OCI-LY1 (cell line): Measurements from ENCODE around the gene PSMD1.

Experiments used
- H2AFZ ChIP-seq: fragments of 200-600 bp; sonication (generic), shearing (Covaris generic); 2 replicates; pipeline ENCODE4 v1.6.0; 2014; ENCODE audit warnings: antibody characterized with exemption, mild to moderate bottlenecking, low read length
- H3F3A ChIP-seq: fragments of 200-600 bp; sonication (generic), shearing (Covaris generic); 2 replicates; pipeline ENCODE4 v1.6.0; 2014; ENCODE audit warnings: mild to moderate bottlenecking, antibody characterized with exemption, low read length, moderate library complexity; ENCODE audit not compliant: insufficient read depth
- H3K27ac ChIP-seq: fragments of 200-600 bp; sonication (generic); 2 replicates; pipeline ENCODE4 v1.5.1; 2014; ENCODE audit warnings: low read length, mixed run types, mild to moderate bottlenecking, low read depth; ENCODE audit not compliant: poor library complexity, severe bottlenecking
- H3K27me3 ChIP-seq: fragments of 200-600 bp; sonication (generic); 2 replicates; pipeline ENCODE4 v1.6.0; 2014; ENCODE audit warnings: antibody characterized with exemption, mild to moderate bottlenecking, low read length, moderate library complexity; ENCODE audit not compliant: insufficient read depth
- H3K36me3 ChIP-seq: fragments of 200-600 bp; sonication (generic); 2 replicates; pipeline ENCODE4 v1.6.1; 2014; ENCODE audit warnings: mild to moderate bottlenecking, antibody characterized with exemption, low read length, moderate library complexity, mixed read lengths; ENCODE audit not compliant: insufficient read depth
- H3K4me1 ChIP-seq: fragments of 200-600 bp; sonication (generic); 2 replicates; pipeline ENCODE4 v1.5.1; 2014; ENCODE audit warnings: mild to moderate bottlenecking, low read length, moderate library complexity; ENCODE audit not compliant: insufficient read depth, severe bottlenecking
- H3K4me2 ChIP-seq: fragments of 200-600 bp; sonication (generic), shearing (Covaris generic); 2 replicates; pipeline ENCODE4 v1.6.1; 2014; ENCODE audit warnings: low read length
- H3K4me3 ChIP-seq: fragments of 200-600 bp; sonication (generic); 2 replicates; pipeline ENCODE4 v1.5.1; 2014; ENCODE audit warnings: low read length, low read depth, mild to moderate bottlenecking, mixed read lengths; ENCODE audit not compliant: poor library complexity, severe bottlenecking
- H3K79me2 ChIP-seq: fragments of 200-600 bp; shearing (Covaris generic); 2 replicates; pipeline ENCODE4 v1.6.1; 2016; ENCODE audit warnings: mixed run types, low read length, mixed read lengths; ENCODE audit not compliant: insufficient read depth
- H3K9ac ChIP-seq: fragments of 200-600 bp; sonication (generic), shearing (Covaris generic); 2 replicates; pipeline ENCODE4 v1.6.1; 2014; ENCODE audit warnings: mild to moderate bottlenecking, low read length, mixed read lengths
- H3K9me2 ChIP-seq: fragments of 200-600 bp; sonication (generic), shearing (Covaris generic); 2 replicates; pipeline ENCODE4 v1.6.1; 2014; ENCODE audit warnings: low read depth, mild to moderate bottlenecking, low read length, mixed read lengths
- H3K9me3 ChIP-seq: fragments of 200-600 bp; shearing (Covaris generic); 2 replicates; pipeline ENCODE4 v1.6.1; 2014; ENCODE audit warnings: low read length, mixed read lengths
- H4K20me1 ChIP-seq: fragments of 200-600 bp; sonication (generic), shearing (Covaris generic); 2 replicates; pipeline ENCODE4 v1.6.0; 2016; ENCODE audit warnings: mild to moderate bottlenecking, low read length; ENCODE audit not compliant: insufficient read depth
- CTCF ChIP-seq: fragments of 200-600 bp; sonication (generic), shearing (Covaris generic); IDR thresholded peaks from 2 replicates; pipeline ENCODE4 v1.5.1; 2017; ENCODE audit warnings: mild to moderate bottlenecking, antibody characterized with exemption, low read length, moderate library complexity, mixed read lengths
- EZH2 ChIP-seq: fragments of 200-600 bp; sonication (generic), shearing (Covaris generic); IDR thresholded peaks from 2 replicates; pipeline ENCODE4 v1.8.0; 2017; ENCODE audit warnings: borderline replicate concordance, mixed run types, mild to moderate bottlenecking, antibody characterized with exemption, low read length, moderate library complexity, mixed read lengths

The PSMD1 gene

GRCh38 chr2:231100990-231101389 lies 44.3 kb downstream of the PSMD1 start:
- no peaks in the 10 kb centered on the region for H3K27me3 ChIP-seq
- no peak overlapping the region for H3K4me2 ChIP-seq
- peaks cover 67% of the 10 kb centered on the region for H3K36me3 ChIP-seq
- H3F3A ChIP-seq = 0 out of 2 replicates have a peak, but pooled peaks cover 5% of the 10 kb centered on the region
- no peak overlapping the region for H3K9ac ChIP-seq
- TF ChIP-seq EZH2 (no peak), CTCF (no peak)
- H3K9me3 ChIP-seq = peaks cover 5% of the 10 kb centered on the region
- H3K9me2 ChIP-seq = no peaks in the 10 kb centered on the region
- no peak overlapping the region for H3K27ac ChIP-seq
- no peak overlapping the region for H2AFZ ChIP-seq
- H3K4me1 ChIP-seq = no peaks in the 10 kb centered on the region
- H4K20me1 ChIP-seq = no peaks in the 10 kb centered on the region; the same call in 1 of the 2 replicates
- H3K4me3 ChIP-seq = no peak overlapping the region
- H3K79me2 ChIP-seq = no peaks in the 10 kb centered on the region; the same call in 1 of the 2 replicates

- Histone ChIP-seq H3F3A (0 out of 2 replicates have a peak, but pooled peaks cover 5% of the 10 kb centered on the region), H2AFZ (no peak overlapping the region), H3K27me3 (no peaks in the 10 kb centered on the region), H3K27ac (no peak overlapping the region), H3K9me3 (peaks cover 5% of the 10 kb centered on the region), H3K4me1 (no peaks in the 10 kb centered on the region), H3K79me2 (no peaks in the 10 kb centered on the region; the same call in 1 of the 2 replicates), H3K4me3 (no peak overlapping the region), H3K4me2 (no peak overlapping the region), H3K9me2 (no peaks in the 10 kb centered on the region), H4K20me1 (no peaks in the 10 kb centered on the region; the same call in 1 of the 2 replicates), H3K36me3 (peaks cover 66% of the 10 kb centered on the region), H3K9ac (no peak overlapping the region)
- TF ChIP-seq CTCF (no peak), EZH2 (no peak)
Observed at GRCh38 chr2:231102772-231103171, 46.1 kb downstream of the PSMD1 start.

GRCh38 chr2:231104115-231104713 lies 47.5 kb downstream of the PSMD1 start:
- H3K27me3 ChIP-seq = no peaks in the 10 kb centered on the region
- H3K79me2 ChIP-seq = no peaks in the 10 kb centered on the region; the same call in 1 of the 2 replicates
- TF ChIP-seq CTCF (peak; percentile 72), EZH2 (no peak)
- H3K9ac ChIP-seq = no peak overlapping the region
- H3K9me2 ChIP-seq = no peaks in the 10 kb centered on the region
- no peaks in the 10 kb centered on the region; the same call in 1 of the 2 replicates for H4K20me1 ChIP-seq
- H3K9me3 ChIP-seq = peaks cover 3% of the 10 kb centered on the region
- 0 out of 2 replicates have a peak, but pooled peaks cover 5% of the 10 kb centered on the region for H3F3A ChIP-seq
- H3K4me2 ChIP-seq = no peak overlapping the region
- no peak overlapping the region for H2AFZ ChIP-seq
- H3K4me3 ChIP-seq = no peak overlapping the region
- peaks cover 64% of the 10 kb centered on the region for H3K36me3 ChIP-seq
- no peak overlapping the region for H3K27ac ChIP-seq
- no peaks in the 10 kb centered on the region for H3K4me1 ChIP-seq
